HG03108 (cell line): Measurements from ENCODE around the gene ACSL1.

Source experiments
- ATAC-seq: cut with Tn5 transposase; IDR thresholded peaks from one replicate; pipeline ENCODE4 v1.9.1; 2021; ENCODE audit warnings: moderate library complexity; ENCODE audit not compliant: unreplicated experiment

The ACSL1 gene

DNA sequence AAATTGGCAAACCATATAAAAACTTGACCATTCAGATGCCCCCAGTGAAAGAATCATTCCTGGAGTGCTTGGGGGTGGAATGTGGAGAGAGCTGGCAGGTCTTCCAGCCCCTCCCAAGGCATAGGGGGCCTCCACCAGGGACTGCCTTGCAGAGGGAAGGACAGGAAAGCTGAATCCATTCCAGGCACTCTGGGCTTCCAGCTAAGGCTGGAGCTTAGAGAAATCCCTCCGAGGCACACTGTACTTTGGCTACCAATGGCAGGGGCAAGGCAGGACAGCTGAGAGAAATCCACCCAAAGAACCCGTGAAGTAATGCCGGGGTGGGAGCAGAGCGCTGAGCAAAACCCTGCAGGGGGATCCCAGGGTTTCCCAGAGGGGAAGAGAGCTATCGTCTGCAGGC, 95.8 kb downstream of the ACSL1 start:
- no peak for ATAC-seq

GRCh38 chr4:184728858-184729257, 96.9 kb downstream of the ACSL1 start:
- no peak for ATAC-seq

DNA sequence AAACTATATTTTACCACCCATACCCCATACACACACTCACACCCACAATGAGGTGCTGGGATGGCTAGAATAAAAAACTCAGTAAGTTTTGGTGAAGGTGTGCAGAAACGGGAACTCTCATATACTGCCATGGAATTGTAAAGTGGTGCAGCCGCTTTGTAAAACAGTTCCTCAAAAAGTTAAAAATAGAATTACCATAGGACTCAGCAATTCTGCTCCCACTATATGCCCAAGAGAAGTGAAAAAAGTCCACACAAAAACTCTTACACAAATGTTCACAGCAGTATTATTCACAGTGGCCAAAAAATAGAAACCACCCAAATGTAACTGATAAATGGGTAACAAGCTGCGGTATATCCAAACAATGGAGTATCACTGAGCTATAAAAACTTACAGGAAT, 98.3 kb downstream of the ACSL1 start:
- ATAC-seq: no peak

DNA sequence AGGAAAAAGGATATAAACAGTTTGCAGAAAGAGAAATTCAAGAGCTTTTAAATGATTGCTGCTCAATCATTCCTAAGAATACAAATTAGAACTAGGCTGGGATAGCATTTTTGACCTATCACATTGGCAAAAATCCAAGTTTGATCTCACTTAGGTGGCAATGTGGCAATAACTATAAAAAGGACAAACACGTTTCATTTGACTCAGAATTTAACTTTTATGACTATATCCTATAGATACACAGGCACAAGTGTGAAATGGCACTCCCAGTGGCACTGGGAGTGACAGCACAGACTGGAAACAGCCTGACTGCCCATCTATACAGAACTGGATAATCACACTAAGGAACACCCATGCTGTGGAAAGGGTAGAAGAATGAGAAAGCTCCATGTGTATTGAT, 103.0 kb downstream of the ACSL1 start:
- no peak for ATAC-seq

DNA sequence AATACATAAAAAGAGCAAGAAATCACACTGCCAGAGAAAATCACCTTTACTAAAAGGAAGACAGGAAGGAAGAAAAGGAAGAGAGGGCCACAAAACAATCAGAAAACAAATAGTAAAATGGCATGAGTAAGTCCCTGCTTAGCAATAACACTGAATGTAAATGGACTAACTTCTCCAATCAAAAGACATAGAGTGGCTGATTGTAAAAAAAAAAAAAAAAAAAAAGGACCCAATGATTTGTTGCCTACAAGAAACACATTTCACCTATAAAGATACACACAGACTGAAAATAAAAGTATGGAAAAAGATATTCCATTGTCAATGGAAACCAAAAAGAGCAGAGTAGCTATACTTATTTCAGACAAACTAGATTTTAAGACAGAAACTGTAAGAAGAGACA, 104.5 kb downstream of the ACSL1 start:
- no peak for ATAC-seq

DNA sequence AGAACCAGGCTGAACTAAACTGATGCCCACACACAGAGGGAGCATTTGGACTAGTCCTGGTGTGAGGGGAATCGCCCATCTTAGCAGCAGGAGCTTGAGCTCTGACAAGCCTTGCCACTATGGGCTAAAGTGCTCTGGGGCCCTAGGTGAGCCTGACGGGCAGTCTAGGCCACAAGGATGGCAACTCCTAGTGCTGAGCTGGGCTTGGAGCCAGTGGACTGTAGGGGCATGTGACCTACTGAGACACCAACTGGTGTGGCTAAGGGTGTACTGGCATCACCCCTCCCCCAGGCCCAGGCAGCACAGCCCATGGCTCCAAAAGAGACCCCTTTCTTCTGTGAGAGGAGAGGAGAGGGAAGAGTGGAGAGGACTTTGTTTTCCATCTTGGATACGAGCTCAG, 106.4 kb downstream of the ACSL1 start:
- no peak for ATAC-seq

DNA sequence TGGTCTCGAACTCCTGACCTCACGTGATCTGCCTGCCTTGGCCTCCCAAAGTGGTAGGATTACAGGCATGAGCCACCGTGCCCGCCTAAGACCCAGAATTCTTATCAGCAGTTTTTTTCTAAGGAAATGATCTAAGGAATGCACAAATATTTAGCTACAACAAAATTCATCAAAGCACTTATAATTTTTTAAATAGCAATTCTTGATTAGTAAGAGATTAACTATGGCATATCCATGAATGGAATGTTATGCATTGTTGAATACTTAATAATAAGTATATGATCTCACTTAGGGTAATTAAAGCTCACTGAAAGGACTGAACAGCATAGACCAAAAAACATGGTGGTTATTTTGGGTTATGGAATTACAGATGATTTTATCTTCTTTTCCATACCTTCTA, 110.2 kb downstream of the ACSL1 start:
- no peak for ATAC-seq

DNA sequence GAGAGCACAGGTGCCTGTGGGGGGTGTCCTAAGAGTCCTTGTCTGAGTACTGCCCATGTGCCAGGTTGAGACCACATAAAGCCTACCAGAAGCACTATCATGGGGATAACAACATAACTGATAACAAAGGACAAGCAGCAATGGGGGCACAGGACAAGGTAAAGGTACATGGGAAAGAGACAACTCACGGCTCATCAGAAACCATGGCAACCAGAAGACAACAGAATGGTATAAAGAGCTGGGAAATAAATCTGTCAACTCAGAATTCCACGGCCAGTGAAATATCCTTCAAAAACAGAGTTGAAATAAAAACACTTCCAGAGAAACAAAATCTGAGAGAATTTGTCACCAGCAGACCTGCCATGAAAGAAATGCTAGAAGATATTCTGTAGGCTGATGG, 111.9 kb downstream of the ACSL1 start:
- ATAC-seq: no peak

- no peak for ATAC-seq
These were observed 113.4 kb downstream of the ACSL1 start for GRCh38 chr4:184712322-184712721.

DNA sequence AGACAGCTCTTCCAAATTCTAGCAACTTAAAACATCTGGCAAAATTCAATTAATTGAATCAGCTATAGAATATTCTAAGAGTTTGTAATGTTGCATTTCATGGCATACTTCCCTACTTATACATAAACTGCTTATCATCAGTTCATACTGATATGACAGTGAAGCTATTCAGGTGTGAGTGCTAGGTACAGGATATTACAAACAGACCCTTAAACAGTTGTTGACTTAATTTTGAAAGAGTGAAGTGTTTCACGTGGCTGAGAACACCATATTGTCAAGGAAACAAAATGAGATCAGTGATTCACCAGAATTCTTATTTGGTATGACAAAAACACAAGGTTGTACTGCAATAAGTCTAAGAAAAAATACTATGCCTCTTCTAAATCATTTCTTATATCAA, 119.3 kb downstream of the ACSL1 start:
- no peak for ATAC-seq

- no peak for ATAC-seq
These were observed 120.1 kb downstream of the ACSL1 start for GRCh38 chr4:184705692-184706091.
